Astrocyte of the hippocampus (primary cell): Measurements from ENCODE around the gene FCN1.
A peak's percentile ranks its signal among the peaks of the same experiment; 100 is the strongest.

ENCODE experiments used
- DNase-seq: peaks from one replicate; pipeline ENCODE4 v3.0.0; 2011; ENCODE audit warnings: low read depth, low spot score

Gene FCN1

GRCh38 chr9:134913713-134914500, 3.8 kb downstream of the FCN1 start:
- DNase-seq = no peak

- no peak for DNase-seq
These were observed 4.5 kb downstream of the FCN1 start for GRCh38 chr9:134913041-134913712.

- DNase-seq = no peak
These were observed 5.4 kb downstream of the FCN1 start for GRCh38 chr9:134912126-134912840.

- no peak for DNase-seq
These were observed 7.9 kb downstream of the FCN1 start for GRCh38 chr9:134909511-134910481.

GRCh38 chr9:134908524-134909309, 9.0 kb downstream of the FCN1 start:
- no peak for DNase-seq

GRCh38 chr9:134902936-134903335, 14.8 kb downstream of the FCN1 start:
- no peak for DNase-seq

- DNase-seq = no peak
These were observed 17.9 kb downstream of the FCN1 start for GRCh38 chr9:134899818-134900217.

- no peak for DNase-seq
These were observed 18.5 kb downstream of the FCN1 start for GRCh38 chr9:134899168-134899567.

- DNase-seq = no peak
These were observed 19.4 kb downstream of the FCN1 start for GRCh38 chr9:134898319-134898718.

GRCh38 chr9:134897584-134898170, 20.0 kb downstream of the FCN1 start:
- DNase-seq = no peak

- no peak for DNase-seq
These were observed 20.7 kb downstream of the FCN1 start for GRCh38 chr9:134896834-134897583.

GRCh38 chr9:134895908-134896833, 21.5 kb downstream of the FCN1 start:
- DNase-seq = peak; percentile 92

- DNase-seq = no peak
These were observed 22.2 kb downstream of the FCN1 start for GRCh38 chr9:134895567-134895907.

GRCh38 chr9:134895097-134895496, 22.6 kb downstream of the FCN1 start:
- no peak for DNase-seq

GRCh38 chr9:134894136-134894860, 23.4 kb downstream of the FCN1 start:
- DNase-seq = no peak

- no peak for DNase-seq
These were observed 24.8 kb downstream of the FCN1 start for GRCh38 chr9:134892820-134893420.

GRCh38 chr9:134892221-134892620, 25.5 kb downstream of the FCN1 start:
- DNase-seq = no peak
